Transverse colon (tissue), 4 donors: ENCODE measurements around the gene SNX27. TPM values are rescaled to one million over a fixed set of nuclear protein-coding genes. Genes with fewer than 3 reads are reported as not detected.

Source experiments
- DNase-seq: peaks from one replicate; pipeline ENCODE4 v3.0.0-alpha.2; 2019
- H3K27ac ChIP-seq, 4 donors: fragments of 200-600 bp; sonication (generic); 2 replicates each; pipeline ENCODE4 v1.5.1; 2016 to 2018; ENCODE audit warnings: inconsistent platforms in 4 of 4
- H3K27me3 ChIP-seq: fragments of 200-600 bp; sonication (generic); 2 replicates; pipeline ENCODE4 v1.5.1; 2017; ENCODE audit warnings: inconsistent platforms
- H3K36me3 ChIP-seq, 4 donors: fragments of 200-600 bp; sonication (generic); 2 replicates each; pipeline ENCODE4 v1.5.1; 2017 to 2019; ENCODE audit warnings: inconsistent platforms in 4 of 4
- H3K4me1 ChIP-seq, 4 donors: fragments of 200-600 bp; sonication (generic); 2 replicates each; pipeline ENCODE4 v1.5.1; 2017 to 2020; ENCODE audit warnings: inconsistent platforms in 4 of 4
- H3K4me3 ChIP-seq, 4 donors: fragments of 200-600 bp; sonication (generic); 1 replicate in 1 of 4; 2 replicates in 3 of 4; pipeline versions ENCODE4 v1.5.1 to v1.6.1; 2017 to 2019; ENCODE audit warnings: inconsistent platforms in 4 of 4
- H3K9me3 ChIP-seq, 2 donors: fragments of 200-600 bp; sonication (generic); 2 replicates each; pipeline ENCODE4 v1.5.1; 2017 to 2019; ENCODE audit warnings: inconsistent platforms in 2 of 2
- CTCF ChIP-seq, 5 experiments: fragments of 200-600 bp in 3 of 5; fragments of 450-650 bp in 2 of 5; sonication (generic) in 3 of 5; IDR thresholded peaks; 1 replicate in 2 of 5; 2 replicates in 3 of 5; pipeline ENCODE4 v1.5.1; 2016 to 2017; ENCODE audit warnings: antibody characterized with exemption in 5 of 5, inconsistent platforms in 3 of 5, mild to moderate bottlenecking in 2 of 5, moderate library complexity in 1 of 5
- EP300 ChIP-seq: sonication (generic); formaldehyde crosslinking; IDR thresholded peaks from one replicate; pipeline ENCODE4 v1.6.1; 2017; ENCODE audit warnings: antibody characterized with exemption, low read depth
- POLR2A ChIP-seq: fragments of 450-650 bp; IDR thresholded peaks from one replicate; pipeline ENCODE4 v1.6.1; 2016; ENCODE audit warnings: antibody characterized with exemption, mild to moderate bottlenecking, moderate library complexity
- POLR2AphosphoS5 ChIP-seq, 3 donors: sonication (generic); formaldehyde crosslinking; IDR thresholded peaks; one replicate each; pipeline ENCODE4 v1.6.1; 2016; ENCODE audit warnings: antibody characterized with exemption in 3 of 3
- WGBS, 2 donors: methylation state at CpG; one replicate each; pipeline ENCODE4 v1.1.5; 2018; ENCODE audit warnings: low coverage in 1 of 2; 5-methylcytosine and 5-hydroxymethylcytosine counted together
- in situ Hi-C, 4 donors: fragments of 200-750 bp; cut with MboI; loops; one replicate each; pipeline versions ENCODE4 v1.15.0 to v1.15.1; 2017; ENCODE audit warnings: low sequenced_read_pairs in 3 of 4, low pct_ligation_motif_present in 1 of 4, low pct_unique_long_range_greater_than_20kb in 1 of 4
- intact Hi-C: fragments of 100-400 bp; cut with DNase I; formaldehyde crosslinking; loops from one replicate; pipeline ENCODE4 v1.15.1; 2023; ENCODE audit warnings: low total_unique reads
- total RNA-seq, 4 donors: library from RNA; depleted of rRNA; stranded (reverse); fragments of >200 nt; gene quantifications; one replicate each; pipeline ENCODE4 v1.1.0, GENCODE V29; 2016

The SNX27 gene
- total RNA-seq, 4 donors from 2014 or later: 11.5 to 37.0 (median 24.6) TPM

- 17% methylated on average over 5 to 6 of the region's 6 CpGs for WGBS, 2 donors
- peak overlapping the region; percentile 87 to 92 (median 88) for H3K27ac ChIP-seq
- peak; percentile 14 for DNase-seq
Observed at GRCh38 chr1:151611288-151611790, 511 bp upstream of the SNX27 start.

GRCh38 chr1:151612501-151613281 lies 841 bp downstream of the SNX27 start:
- WGBS, 2 donors: 2 to 3% methylated on average over 9 to 37 of the region's 44 CpGs

More at GRCh38 chr1:151611288-151611790, 511 bp upstream of the SNX27 start:
- H3K27me3 ChIP-seq: no peaks in the 10 kb centered on the region
- H3K4me3 ChIP-seq: peak overlapping the region in 2 of 4 donors; percentile 70 to 78
- in situ Hi-C loops: no loop called here
- TF ChIP-seq POLR2AphosphoS5 (IDR thresholded peaks at IDR 0.05) (peak; percentile 51 to 57 (median 57)), EP300 (no peak), POLR2A (no peak), CTCF (IDR thresholded peaks at IDR 0.05) (no peak)
- intact Hi-C loops: no loop called here
- peaks cover 0 to 42% (median 18%) of the 10 kb centered on the region in 4 donors for H3K4me1 ChIP-seq
- H3K9me3 ChIP-seq: no peaks in the 10 kb centered on the region
- no peaks in the 10 kb centered on the region for H3K36me3 ChIP-seq

GRCh38 chr1:151613282-151613780 lies 1.5 kb downstream of the SNX27 start:
- intact Hi-C loops: no loop called here
- 46 to 54% methylated on average over 8 to 9 of the region's 9 CpGs for WGBS, 2 donors
- no peaks in the 10 kb centered on the region for H3K27me3 ChIP-seq
- peaks cover 1 to 54% (median 24%) of the 10 kb centered on the region in 4 donors for H3K4me1 ChIP-seq
- H3K27ac ChIP-seq: peak overlapping the region; percentile 87 to 92 (median 88)
- peak overlapping the region in 3 of 4 donors; percentile 70 to 78 (median 73) for H3K4me3 ChIP-seq
- no peak for DNase-seq
- in situ Hi-C loops: no loop called here
- no peaks in the 10 kb centered on the region for H3K9me3 ChIP-seq
- no peak for TF ChIP-seq EP300
- no peaks in the 10 kb centered on the region for H3K36me3 ChIP-seq

More at GRCh38 chr1:151612501-151613281, 841 bp downstream of the SNX27 start:
- TF ChIP-seq POLR2AphosphoS5 (IDR thresholded peaks at IDR 0.05): peak in 1 of 3 donors; percentile 19
- no peak for TF ChIP-seq CTCF (IDR thresholded peaks at IDR 0.05)
- no peak for TF ChIP-seq EP300
- no peak for TF ChIP-seq POLR2A
- H3K4me3 ChIP-seq: peak overlapping the region; percentile 70 to 78 (median 72)
- H3K27me3 ChIP-seq: no peaks in the 10 kb centered on the region
- no peaks in the 10 kb centered on the region for H3K9me3 ChIP-seq
- peak; percentile 38 for DNase-seq
- no peaks in the 10 kb centered on the region for H3K36me3 ChIP-seq
- H3K4me1 ChIP-seq: peaks cover 0 to 47% (median 22%) of the 10 kb centered on the region in 4 donors
- intact Hi-C loops: no loop called here
- in situ Hi-C loops: no loop called here
- peak overlapping the region; percentile 87 to 92 (median 88) for H3K27ac ChIP-seq

- H3K4me3 ChIP-seq: no peak overlapping the region
- H3K27ac ChIP-seq: peak overlapping the region; percentile 5 to 30 (median 9)
- H3K36me3 ChIP-seq: no peaks in the 10 kb centered on the region
- peaks cover 9 to 79% (median 45%) of the 10 kb centered on the region in 4 donors for H3K4me1 ChIP-seq
- intact Hi-C loops: no loop called here
- DNase-seq: no peak
- in situ Hi-C loops: no loop called here
- H3K9me3 ChIP-seq: no peaks in the 10 kb centered on the region
- no peaks in the 10 kb centered on the region for H3K27me3 ChIP-seq
- no peak for TF ChIP-seq CTCF (IDR thresholded peaks at IDR 0.05)
- TF ChIP-seq EP300: no peak
- TF ChIP-seq POLR2A: no peak
- TF ChIP-seq POLR2AphosphoS5 (IDR thresholded peaks at IDR 0.05): no peak
- WGBS, 2 donors: 79 to 84% methylated on average over 4 of the region's 4 CpGs
Observed at GRCh38 chr1:151615711-151616504, 4.1 kb downstream of the SNX27 start.
